IPS-18a (cell line): ENCODE results near the gene C2orf81.
A peak's percentile ranks its signal among the peaks of the same experiment; 100 is the strongest.
"Not testable (repeated sequence)": the region's sequence is repeated elsewhere in the genome, so short reads cannot be mapped to it uniquely, and the experiment has no call there.

Experiments
- H3K27ac ChIP-seq: one replicate; pipeline ENCODE4 v1.5.1; 2013; ENCODE audit warnings: low read length
- H3K27me3 ChIP-seq: one replicate; pipeline ENCODE4 v1.6.1; 2013; ENCODE audit warnings: mild to moderate bottlenecking, low read length; ENCODE audit not compliant: control insufficient read depth, insufficient read depth
- H3K36me3 ChIP-seq: one replicate; pipeline ENCODE4 v1.6.1; 2013; ENCODE audit warnings: low read depth, low read length; ENCODE audit not compliant: control insufficient read depth
- H3K4me1 ChIP-seq: one replicate; pipeline ENCODE4 v1.6.1; 2013; ENCODE audit warnings: low read depth, low read length; ENCODE audit not compliant: control insufficient read depth
- H3K4me3 ChIP-seq: one replicate; pipeline ENCODE4 v1.5.1; 2013; ENCODE audit warnings: low read length
- H3K9ac ChIP-seq: one replicate; pipeline ENCODE4 v1.6.1; 2013; ENCODE audit warnings: mild to moderate bottlenecking, low read length, moderate library complexity
- H3K9me3 ChIP-seq: one replicate; pipeline ENCODE4 v1.6.1; 2013; ENCODE audit warnings: low read depth, low read length; ENCODE audit not compliant: control insufficient read depth

C2orf81 gene

GRCh38 chr2:74457549-74458131 lies 36.2 kb upstream of the C2orf81 start:
- H3K27ac ChIP-seq, result peak overlapping the region; percentile 56
- peak overlapping the region; percentile 74 for H3K4me3 ChIP-seq
- H3K9me3 ChIP-seq, result no peaks in the 10 kb centered on the region
- peaks cover 18% of the 10 kb centered on the region for H3K36me3 ChIP-seq
- H3K27me3 ChIP-seq, result no peaks in the 10 kb centered on the region
- peak overlapping the region; percentile 86 for H3K9ac ChIP-seq
- peaks cover 6% of the 10 kb centered on the region for H3K4me1 ChIP-seq

- Histone ChIP-seq H3K27me3 (no peaks in the 10 kb centered on the region), H3K9me3 (no peaks in the 10 kb centered on the region), H3K36me3 (peaks cover 13% of the 10 kb centered on the region), H3K4me1 (peaks cover 6% of the 10 kb centered on the region), H3K9ac (peak overlapping the region; percentile 51), H3K27ac (no peak overlapping the region), H3K4me3 (peak overlapping the region; percentile 74)
Observed at GRCh38 chr2:74457129-74457548, 35.7 kb upstream of the C2orf81 start.

GRCh38 chr2:74454654-74455511 lies 33.5 kb upstream of the C2orf81 start, which contains the start of gene INO80B:
Gene INO80B, plus strand, starts transcription at chr2:74455087. Its CDS starts 30 bp downstream, at chr2:74455117.
- H3K36me3 ChIP-seq, result no peaks in the 10 kb centered on the region
- no peaks in the 10 kb centered on the region for H3K9me3 ChIP-seq
- peak within 1 kb of the TSS; percentile 78 for H3K9ac ChIP-seq
- no peaks in the 10 kb centered on the region for H3K27me3 ChIP-seq
- H3K27ac ChIP-seq, result peak within 1 kb of the TSS; percentile 83
- H3K4me3 ChIP-seq, result peak within 1 kb of the TSS; percentile 86
- H3K4me1 ChIP-seq, result peaks cover 6% of the 10 kb centered on the region

GRCh38 chr2:74450570-74451190 lies 29.3 kb upstream of the C2orf81 start:
- no peaks in the 10 kb centered on the region for H3K36me3 ChIP-seq
- no peaks in the 10 kb centered on the region for H3K27me3 ChIP-seq
- H3K9me3 ChIP-seq, result no peaks in the 10 kb centered on the region
- H3K4me3 ChIP-seq, result no peak overlapping the region
- H3K4me1 ChIP-seq, result no peaks in the 10 kb centered on the region
- no peak overlapping the region for H3K27ac ChIP-seq
- H3K9ac ChIP-seq, result no peak overlapping the region

- no peak overlapping the region for H3K4me3 ChIP-seq
- no peaks in the 10 kb centered on the region for H3K27me3 ChIP-seq
- H3K4me1 ChIP-seq, result no peaks in the 10 kb centered on the region
- H3K36me3 ChIP-seq, result no peaks in the 10 kb centered on the region
- no peak overlapping the region for H3K9ac ChIP-seq
- no peak overlapping the region for H3K27ac ChIP-seq
- no peaks in the 10 kb centered on the region for H3K9me3 ChIP-seq
Observed at GRCh38 chr2:74448771-74449170, 27.4 kb upstream of the C2orf81 start.

GRCh38 chr2:74447230-74447999 lies 26.0 kb upstream of the C2orf81 start:
- Histone ChIP-seq H3K9me3 (no peaks in the 10 kb centered on the region), H3K4me3 (no peak overlapping the region), H3K27me3 (no peaks in the 10 kb centered on the region), H3K4me1 (no peaks in the 10 kb centered on the region), H3K36me3 (no peaks in the 10 kb centered on the region), H3K9ac (no peak overlapping the region), H3K27ac (no peak overlapping the region)

- no peak overlapping the region for H3K9ac ChIP-seq
- no peak overlapping the region for H3K4me3 ChIP-seq
- H3K36me3 ChIP-seq, result no peaks in the 10 kb centered on the region
- H3K4me1 ChIP-seq, result peaks cover 1% of the 10 kb centered on the region
- no peak overlapping the region for H3K27ac ChIP-seq
- H3K9me3 ChIP-seq, result no peaks in the 10 kb centered on the region
- no peaks in the 10 kb centered on the region for H3K27me3 ChIP-seq
Observed at GRCh38 chr2:74444498-74445318, 23.3 kb upstream of the C2orf81 start.

GRCh38 chr2:74442483-74443297 lies 21.3 kb upstream of the C2orf81 start:
- H3K27ac ChIP-seq, result peak overlapping the region; percentile 12
- not testable (repeated sequence) for H3K36me3 ChIP-seq, H3K9me3 ChIP-seq, H3K27me3 ChIP-seq
- peak overlapping the region; percentile 84 for H3K9ac ChIP-seq
- H3K4me1 ChIP-seq, result peaks cover 16% of the 10 kb centered on the region
- peak overlapping the region; percentile 88 for H3K4me3 ChIP-seq

GRCh38 chr2:74441690-74442482 lies 20.5 kb upstream of the C2orf81 start, which contains the start of gene RTKN:
Gene RTKN, minus strand, starts transcription at chr2:74441937. Its CDS starts 121 bp downstream, at chr2:74441816.
- Histone ChIP-seq H3K4me3 (peak within 1 kb of the TSS; percentile 88), H3K9ac (peak within 1 kb of the TSS; percentile 84), H3K27me3 (no peaks in the 10 kb centered on the region), H3K36me3 (peaks cover 4% of the 10 kb centered on the region), H3K9me3 (no peaks in the 10 kb centered on the region), H3K27ac (peak within 1 kb of the TSS; percentile 54), H3K4me1 (peaks cover 22% of the 10 kb centered on the region)
